T follicular helper cell (primary cell): ENCODE data around the gene LSR.
"Not testable (repeated sequence)": the region's sequence is repeated elsewhere in the genome, so short reads cannot be mapped to it uniquely, and the experiment has no call there.

Source experiments
- DNase-seq: peaks from one replicate; pipeline ENCODE4 v3.0.0-alpha.2; 2020; ENCODE audit warnings: low read depth

Gene LSR

DNA sequence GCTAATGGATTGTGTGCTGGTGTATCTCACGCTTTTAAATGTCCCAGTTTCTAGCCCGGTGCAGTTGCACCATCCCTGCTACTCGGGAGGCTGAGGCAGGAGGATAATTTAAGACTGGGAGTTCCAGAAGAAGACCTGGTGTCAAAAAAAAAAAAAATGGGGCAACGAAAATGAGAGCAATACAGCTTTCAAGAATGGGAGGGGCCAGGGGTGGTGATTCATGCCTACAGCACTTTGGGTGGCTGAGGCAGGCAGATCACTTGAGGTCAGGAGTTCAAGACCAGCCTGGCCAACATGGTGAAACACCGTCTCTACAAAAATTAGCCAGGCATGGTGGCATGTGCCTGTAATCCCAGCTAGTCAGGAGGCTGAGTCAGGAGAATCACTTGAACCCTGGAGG is 37.3 kb downstream of the LSR start:
- DNase-seq, result not testable (repeated sequence)

DNA sequence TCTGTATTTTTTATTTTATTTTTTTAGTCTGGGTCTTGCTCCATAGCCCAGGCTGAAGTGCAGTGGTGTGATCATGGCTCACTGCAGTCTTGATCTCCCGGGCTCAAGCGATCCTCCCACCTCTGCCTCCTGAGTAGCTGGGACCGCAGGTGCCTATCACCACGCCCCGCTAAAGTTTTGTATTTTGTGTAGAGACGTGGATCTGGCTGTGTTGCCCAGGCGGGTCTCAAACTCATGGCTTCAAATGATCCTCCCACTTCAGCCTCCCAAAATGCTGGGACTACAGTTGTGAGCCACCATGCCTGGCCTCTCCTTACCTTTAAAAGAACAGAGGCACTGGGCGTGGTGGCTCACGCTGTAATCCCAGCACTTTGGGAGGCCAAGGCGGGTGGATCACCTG is 38.9 kb downstream of the LSR start:
- DNase-seq, result no peak

DNA sequence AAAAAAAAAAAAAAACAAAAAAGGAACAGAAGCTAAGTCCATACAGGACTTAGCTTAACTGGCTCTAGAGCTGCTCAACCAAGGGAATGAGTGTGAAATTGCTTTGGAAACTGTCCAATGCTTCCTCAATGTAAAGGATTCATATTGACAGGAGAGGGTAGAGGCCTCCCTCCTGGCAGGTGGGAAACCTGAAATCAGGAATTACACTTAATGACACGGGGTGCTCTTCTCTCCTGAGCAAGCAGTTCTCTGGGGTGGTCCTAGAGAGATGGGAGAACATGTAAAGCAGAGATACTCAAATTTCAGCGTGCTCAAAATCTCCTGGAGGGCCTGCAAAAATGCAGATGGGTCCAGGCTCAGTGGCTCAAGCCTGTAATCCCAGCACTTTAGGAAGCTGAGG is 39.5 kb downstream of the LSR start:
- DNase-seq, result no peak

DNA sequence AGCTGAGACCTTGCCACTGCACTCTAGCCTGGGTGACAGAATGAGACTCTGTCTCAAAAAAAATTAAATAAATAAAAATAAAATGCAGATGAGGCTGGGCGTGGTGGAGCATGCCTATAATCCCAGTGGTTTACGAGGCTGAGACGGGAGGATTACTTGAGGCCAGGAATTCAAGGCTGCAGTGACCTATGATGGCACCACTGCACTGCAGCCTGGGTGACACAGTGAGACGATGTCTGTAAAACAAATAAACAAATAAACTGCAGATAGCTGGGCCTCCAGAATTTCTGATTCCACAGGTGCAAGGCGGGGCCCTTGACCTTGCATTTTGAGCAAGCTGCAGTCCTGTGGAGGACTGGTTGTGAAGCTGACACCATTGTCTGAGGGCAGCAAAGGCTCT is 40.1 kb downstream of the LSR start:
- no peak for DNase-seq

DNA sequence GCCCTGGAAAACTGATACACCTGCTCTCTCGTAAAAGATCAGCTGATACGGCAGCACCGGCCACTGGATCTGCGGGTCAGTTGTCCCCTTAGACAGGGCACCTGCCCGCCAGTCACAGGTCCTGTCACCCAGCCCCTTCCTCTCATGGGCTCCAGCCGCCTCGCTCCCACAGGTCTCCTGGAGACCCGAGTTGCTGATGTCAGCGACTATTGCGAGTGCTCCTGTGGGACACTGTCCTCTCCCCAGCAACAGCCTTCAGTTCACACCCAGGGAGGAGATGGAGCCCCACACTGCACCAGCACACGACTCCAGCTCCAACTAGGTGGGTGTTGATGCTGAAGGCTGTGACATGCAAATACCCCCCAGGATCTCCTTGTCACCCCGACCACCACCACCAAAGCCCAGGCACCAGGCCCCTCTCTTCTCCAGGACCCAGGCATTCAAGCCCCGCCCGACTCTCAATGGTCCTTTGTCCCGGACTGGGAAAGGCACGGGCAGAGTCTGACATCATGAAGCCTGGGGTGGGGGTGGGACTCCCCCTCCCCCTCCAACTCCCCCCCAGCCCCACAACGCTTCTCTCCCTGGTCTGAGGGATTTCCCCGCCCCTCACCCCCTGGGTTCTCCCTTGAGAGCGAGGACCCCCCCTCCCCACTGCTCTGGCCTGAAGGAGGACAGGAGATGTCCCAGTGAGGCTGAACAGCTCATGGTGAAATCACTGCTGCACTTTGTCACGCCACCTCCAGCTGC is 41.8 kb downstream of the LSR start:
- no peak for DNase-seq

DNA sequence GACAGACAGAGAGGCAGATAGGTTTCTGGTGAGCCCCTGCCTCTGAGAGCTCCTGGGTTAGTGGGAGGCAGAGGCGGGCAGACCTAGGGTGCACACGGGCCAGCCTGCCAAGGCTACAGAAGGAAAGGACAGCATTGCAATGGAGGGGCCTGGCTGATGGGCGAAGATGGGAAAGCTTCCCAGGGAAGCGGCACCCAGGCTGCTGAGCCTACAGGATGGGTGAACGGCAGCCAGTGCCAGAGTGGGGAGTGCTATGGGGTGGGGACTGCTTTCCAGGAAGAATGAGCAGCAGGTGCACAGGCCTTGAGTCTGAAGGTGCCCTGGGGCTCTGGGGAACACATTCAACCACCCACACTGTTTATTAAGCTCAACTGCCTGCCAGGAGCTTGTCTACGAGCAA is 42.5 kb downstream of the LSR start:
- DNase-seq, result no peak

DNA sequence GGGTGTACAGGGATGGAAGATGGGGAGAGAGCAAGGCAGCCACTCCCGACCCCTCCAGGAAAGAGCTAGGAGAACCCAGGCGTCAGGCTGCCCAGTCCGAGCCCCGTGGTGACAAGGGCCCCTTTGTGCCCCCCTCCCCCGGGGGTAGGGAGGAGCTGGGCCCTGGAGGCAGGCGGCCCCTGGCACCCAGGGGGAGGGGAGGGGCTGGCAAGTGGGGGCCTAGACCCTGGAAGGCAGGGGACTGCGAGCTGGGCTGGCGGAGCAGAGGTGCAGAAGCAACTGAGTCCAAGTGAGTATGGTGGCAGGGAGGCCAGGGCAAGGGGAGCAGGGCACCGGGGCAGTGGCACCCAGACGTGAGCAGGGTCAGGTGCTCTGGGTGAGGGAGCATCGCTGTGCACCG is 43.1 kb downstream of the LSR start, which contains the start of gene MAG:
MAG (plus strand) TSS at position 246 of the 400 bp plus-strand sequence. CDS start 3,248 bp downstream, outside the sequence.
- DNase-seq, result no peak

GRCh38 chr19:35292421-35293362 is 43.9 kb downstream of the LSR start:
- DNase-seq, result no peak

GRCh38 chr19:35293363-35293739 is 44.5 kb downstream of the LSR start:
- DNase-seq, result no peak

DNA sequence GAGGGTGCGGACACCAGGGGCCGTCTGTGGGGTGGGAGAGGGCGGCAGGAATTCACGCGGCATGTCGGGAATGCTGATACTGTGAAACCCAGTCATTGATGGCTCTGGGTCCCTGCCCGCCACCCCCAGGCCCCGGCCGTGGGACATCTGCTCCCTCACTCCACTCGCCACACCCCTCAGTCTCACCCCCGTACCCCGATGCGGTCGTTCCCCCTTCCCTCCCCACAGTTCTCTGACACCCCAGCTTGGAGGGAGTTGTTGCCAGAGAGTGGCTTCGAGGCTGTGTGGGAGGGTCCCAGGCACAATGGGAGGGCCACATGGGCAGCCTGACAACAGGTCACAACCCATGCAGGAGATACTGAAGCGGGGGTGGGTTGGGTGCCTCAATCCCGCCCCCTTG is 45.0 kb downstream of the LSR start:
- DNase-seq, result no peak

DNA sequence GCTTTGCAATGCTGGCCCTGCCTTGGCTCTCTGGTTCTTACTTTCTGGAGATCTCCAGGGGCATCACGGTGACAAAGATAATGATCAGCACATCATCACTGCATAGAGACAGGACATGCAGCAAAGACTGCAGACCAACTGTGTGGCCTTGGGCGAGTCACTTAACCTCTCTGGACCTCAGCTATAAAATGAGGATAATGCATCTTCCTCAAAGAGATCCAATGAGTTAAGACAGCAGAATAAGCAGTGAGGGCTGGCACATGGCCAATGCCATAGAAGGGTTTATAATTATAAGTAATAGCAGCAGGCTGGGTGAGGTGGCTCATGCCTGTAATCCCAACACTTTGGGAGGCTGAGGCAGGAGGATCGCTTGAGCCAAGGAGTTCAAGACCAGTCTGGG is 45.5 kb downstream of the LSR start:
- no peak for DNase-seq

- no peak for DNase-seq
Observed at GRCh38 chr19:35294859-35295791, 46.3 kb downstream of the LSR start.

DNA sequence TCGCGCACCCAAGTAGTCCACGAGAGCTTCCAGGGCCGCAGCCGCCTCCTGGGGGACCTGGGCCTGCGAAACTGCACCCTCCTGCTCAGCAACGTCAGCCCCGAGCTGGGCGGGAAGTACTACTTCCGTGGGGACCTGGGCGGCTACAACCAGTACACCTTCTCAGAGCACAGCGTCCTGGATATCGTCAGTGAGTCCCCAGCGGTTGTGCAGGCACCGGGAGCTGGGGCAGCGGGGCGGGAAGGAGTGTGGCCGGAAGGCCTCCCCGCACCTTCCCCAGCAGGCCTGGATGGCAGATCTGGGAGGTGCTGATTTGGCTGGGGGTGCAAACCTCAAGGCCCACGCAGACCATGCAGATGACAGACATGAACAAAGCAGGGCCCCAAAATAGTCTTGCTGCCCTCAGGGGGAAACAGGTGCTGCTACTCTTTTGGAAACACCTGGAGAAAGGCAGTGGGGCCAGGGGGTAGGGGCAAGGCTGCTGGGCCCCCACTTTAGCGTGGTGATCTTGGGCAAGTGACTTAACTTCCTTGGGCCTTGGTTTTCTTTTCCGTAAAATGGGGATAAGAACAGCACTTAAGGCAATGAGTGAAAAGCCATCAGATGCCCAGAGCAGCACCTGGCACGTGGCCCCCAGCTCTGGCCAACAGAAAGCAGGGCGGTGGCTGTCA is 47.1 kb downstream of the LSR start:
- DNase-seq, result no peak

DNA sequence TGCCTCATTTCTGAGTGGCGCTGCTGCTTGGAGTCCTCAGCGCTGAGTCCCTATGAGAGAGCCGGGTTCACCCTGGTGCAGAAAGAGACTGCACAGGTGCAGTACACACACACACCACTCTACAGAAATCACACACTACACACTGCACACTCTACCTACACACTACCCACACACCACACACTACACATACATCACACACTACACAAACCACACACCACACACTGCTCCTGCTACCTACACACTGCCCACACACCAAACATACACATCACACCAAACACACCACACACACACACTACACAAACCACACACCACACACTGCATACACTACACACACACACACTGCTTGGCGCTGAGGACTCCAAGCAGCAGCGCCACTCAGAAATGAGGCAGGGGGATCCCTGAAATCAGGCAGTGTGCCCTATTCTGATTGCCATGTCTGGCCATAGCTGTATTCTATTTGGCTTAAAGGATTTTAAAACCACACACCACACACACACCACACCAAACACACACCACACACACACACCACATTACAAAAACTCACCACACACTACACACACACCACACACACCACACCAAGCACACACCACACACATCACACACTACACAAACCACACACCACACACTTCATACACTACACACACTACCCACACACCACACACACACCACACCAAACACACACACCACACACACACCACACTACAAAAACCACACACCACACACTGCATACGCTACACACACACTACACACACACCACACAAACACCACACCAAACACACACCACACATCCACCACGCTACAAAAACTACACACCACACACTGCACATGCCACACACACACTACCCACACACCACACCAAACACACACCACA is 48.1 kb downstream of the LSR start:
- DNase-seq, result no peak

- DNase-seq, result no peak
Observed at GRCh38 chr19:35297515-35297848, 48.7 kb downstream of the LSR start.

- DNase-seq, result no peak
Observed at GRCh38 chr19:35297922-35298321, 49.1 kb downstream of the LSR start.

- DNase-seq, result no peak
Observed at GRCh38 chr19:35298561-35298972, 49.8 kb downstream of the LSR start.

GRCh38 chr19:35299523-35300338 is 50.9 kb downstream of the LSR start:
- DNase-seq, result no peak

DNA sequence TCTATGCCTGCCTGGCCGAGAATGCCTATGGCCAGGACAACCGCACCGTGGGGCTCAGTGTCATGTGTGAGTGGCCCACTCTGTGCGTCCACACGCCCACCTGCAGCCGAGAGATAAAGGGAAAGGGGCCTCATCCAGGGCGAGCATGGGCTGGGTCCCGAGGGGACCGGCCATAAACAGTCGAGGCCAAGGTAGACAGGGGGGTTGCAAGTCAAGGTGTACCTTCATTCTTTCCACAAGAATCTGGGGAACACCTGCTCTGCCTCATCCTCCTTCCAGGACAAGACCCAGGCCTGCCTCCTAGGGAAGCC is 51.5 kb downstream of the LSR start:
- DNase-seq, result no peak

DNA sequence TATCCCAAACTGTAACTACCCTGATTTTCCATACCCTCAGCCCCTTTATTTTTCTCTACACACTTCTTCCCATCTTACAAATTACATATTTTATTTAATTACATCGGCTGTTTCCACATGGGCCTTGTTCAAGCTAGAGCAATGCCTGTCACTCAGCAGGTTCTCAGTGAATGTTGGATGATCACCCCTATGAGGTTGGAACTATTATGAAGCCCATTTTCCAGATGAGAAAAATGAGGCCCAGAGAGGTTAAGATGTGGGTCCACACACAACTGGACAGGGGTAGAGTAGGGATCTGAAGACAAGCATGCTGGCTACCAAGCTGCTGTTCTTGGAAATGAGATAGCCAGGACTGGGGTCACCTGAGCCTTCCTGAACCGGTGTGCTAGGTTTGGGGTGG is 53.2 kb downstream of the LSR start:
- no peak for DNase-seq
